ENCODE results near the gene PTGDR.

- TF ChIP-seq CTCF (conservative IDR thresholded peaks at IDR 0.05 in 1 of 2, IDR thresholded peaks at IDR 0.05 in 1 of 2; ENCODE audit: low read depth in 1 of 2, low read length in 2 of 2) = no peak
- TF ChIP-seq EZH2 (IDR thresholded peaks at IDR 0.05; ENCODE audit: low read length, missing control alignments) = no peak
Measured at GRCh38 chr14:52283099-52283498, 15.6 kb downstream of the PTGDR start.

Measured in fibroblast of lung (primary cell).